BE2C (cell line): ENCODE measurements around the gene ZNF358.

Source experiments
- DNase-seq: peaks from one replicate; pipeline ENCODE4 v3.0.0-alpha.2; 2020
- H3K27me3 ChIP-seq: fragments of 250-450 bp; sonication (Bioruptor Pico); 2 replicates; pipeline ENCODE4 v1.5.1; 2020; ENCODE audit warnings: mild to moderate bottlenecking
- H3K36me3 ChIP-seq: fragments of 250-450 bp; sonication (Bioruptor Pico); 2 replicates; pipeline ENCODE4 v1.5.1; 2020; ENCODE audit warnings: mild to moderate bottlenecking
- H3K4me1 ChIP-seq: fragments of 250-450 bp; sonication (Bioruptor Pico); 2 replicates; pipeline ENCODE4 v1.5.1; 2020
- H3K4me3 ChIP-seq: 2 replicates; pipeline ENCODE4 v1.5.1; 2011; ENCODE audit warnings: low read depth, low read length
- H3K9me3 ChIP-seq: fragments of 250-450 bp; sonication (Bioruptor Pico); 2 replicates; pipeline ENCODE4 v1.5.1; 2020
- TF ChIP-seq, protein P1 (sequence below): IDR thresholded peaks from 2 replicates; pipeline ENCODE4 v1.5.1; 2012; ENCODE audit warnings: mild to moderate bottlenecking, low read depth, low read length

Gene ZNF358

DNA sequence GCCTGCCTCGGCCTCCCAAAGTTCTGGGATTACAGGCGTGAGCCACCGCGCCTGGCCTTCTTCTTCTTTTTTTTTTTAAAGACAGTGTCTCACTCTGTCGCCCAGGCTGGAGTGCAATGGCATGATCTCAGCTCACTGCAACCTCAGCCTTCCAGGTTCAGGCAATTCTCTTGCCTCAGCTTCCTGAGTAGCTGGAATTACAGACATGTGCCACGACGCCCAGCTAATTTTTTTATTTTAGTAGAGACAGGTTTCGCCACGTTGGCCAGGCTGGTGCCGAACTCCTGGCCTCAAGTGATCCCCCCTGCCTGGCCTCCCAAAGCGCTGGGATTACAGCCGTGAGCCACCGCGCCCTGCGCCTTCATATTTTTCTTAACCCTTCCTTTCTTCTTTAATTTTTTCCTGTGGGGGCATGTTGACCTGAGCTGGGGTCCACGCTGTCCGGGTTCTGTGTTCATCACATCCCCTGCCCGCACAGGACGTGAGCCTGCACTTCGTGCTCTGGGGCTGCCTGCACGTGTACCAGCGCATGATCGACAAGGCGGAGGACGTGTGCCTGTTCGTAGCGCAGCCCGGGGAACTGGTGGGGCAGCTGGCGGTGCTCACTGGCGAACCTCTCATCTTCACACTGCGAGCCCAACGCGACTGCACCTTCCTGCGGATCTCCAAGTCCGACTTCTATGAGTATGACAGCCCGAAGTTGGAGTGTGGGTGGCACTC lies 33.7 kb downstream of the ZNF358 start:
- Histone ChIP-seq H3K36me3 (no peaks in the 10 kb centered on the region), H3K4me3 (no peak overlapping the region), H3K27me3 (no peaks in the 10 kb centered on the region), H3K9me3 (no peaks in the 10 kb centered on the region), H3K4me1 (no peaks in the 10 kb centered on the region)
- TF ChIP-seq, protein P1, sequence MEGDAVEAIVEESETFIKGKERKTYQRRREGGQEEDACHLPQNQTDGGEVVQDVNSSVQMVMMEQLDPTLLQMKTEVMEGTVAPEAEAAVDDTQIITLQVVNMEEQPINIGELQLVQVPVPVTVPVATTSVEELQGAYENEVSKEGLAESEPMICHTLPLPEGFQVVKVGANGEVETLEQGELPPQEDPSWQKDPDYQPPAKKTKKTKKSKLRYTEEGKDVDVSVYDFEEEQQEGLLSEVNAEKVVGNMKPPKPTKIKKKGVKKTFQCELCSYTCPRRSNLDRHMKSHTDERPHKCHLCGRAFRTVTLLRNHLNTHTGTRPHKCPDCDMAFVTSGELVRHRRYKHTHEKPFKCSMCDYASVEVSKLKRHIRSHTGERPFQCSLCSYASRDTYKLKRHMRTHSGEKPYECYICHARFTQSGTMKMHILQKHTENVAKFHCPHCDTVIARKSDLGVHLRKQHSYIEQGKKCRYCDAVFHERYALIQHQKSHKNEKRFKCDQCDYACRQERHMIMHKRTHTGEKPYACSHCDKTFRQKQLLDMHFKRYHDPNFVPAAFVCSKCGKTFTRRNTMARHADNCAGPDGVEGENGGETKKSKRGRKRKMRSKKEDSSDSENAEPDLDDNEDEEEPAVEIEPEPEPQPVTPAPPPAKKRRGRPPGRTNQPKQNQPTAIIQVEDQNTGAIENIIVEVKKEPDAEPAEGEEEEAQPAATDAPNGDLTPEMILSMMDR, result no peak
- DNase-seq, result no peak

DNA sequence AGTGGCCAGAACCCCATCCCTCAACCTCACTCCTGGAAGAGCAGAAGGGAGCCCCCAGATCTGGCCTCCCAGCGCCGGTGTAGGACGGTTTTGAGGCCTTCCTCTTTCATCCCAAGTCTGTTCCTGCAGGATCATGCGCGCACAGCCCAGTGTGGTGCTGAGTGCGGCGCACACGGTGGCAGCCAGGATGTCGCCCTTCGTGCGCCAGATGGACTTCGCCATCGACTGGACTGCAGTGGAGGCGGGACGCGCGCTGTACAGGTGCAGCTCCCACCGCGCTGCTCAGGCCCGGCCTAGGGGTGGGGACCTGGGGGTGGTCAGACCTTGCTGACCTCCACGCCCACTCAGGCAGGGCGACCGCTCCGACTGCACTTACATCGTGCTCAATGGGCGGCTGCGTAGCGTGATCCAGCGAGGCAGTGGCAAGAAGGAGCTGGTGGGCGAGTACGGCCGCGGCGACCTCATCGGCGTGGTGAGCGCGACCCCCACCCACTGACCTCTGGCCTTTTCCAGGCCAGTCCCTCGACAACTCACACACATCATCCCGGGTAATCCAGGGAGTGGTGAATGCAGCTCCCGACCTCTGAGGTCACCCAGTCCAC lies 34.4 kb downstream of the ZNF358 start:
- Histone ChIP-seq H3K36me3 (no peaks in the 10 kb centered on the region), H3K27me3 (no peaks in the 10 kb centered on the region), H3K4me3 (no peak overlapping the region), H3K9me3 (no peaks in the 10 kb centered on the region), H3K4me1 (no peaks in the 10 kb centered on the region)
- no peak for DNase-seq
- TF ChIP-seq, protein P1, result no peak

DNA sequence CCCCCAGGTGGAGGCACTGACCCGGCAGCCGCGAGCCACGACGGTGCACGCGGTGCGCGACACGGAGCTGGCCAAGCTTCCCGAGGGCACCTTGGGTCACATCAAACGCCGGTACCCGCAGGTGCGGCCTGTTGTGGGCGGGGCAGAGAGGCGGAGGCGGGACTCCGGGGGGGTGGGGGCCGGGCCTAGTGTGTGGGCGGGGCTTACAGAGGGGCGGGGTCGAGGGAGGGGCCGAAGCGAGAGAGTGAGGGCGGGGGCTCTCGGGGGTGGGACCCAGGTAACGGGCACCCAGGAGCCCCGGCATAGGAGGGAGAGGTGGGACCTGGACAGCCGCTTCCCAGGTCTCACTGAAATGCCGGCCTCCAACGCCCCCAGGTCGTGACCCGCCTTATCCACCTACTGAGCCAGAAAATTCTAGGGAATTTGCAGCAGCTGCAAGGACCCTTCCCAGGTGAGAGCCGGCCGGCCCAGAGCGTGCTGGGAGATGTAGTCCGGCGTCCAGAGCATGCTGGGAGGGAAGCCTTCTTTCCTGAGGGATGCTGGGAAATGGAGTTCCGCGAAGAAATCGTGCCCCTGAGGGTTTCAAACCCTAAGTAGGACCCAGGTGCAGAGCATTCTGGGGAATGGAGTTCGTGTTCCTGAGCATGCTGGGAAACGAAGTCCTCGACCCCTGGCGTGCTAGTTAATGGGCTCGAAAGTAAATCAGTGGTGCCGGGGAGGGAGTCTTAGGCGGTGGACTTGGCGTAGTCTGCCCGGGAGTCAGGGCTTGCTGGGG lies 35.3 kb downstream of the ZNF358 start:
- Histone ChIP-seq H3K27me3 (no peaks in the 10 kb centered on the region), H3K4me1 (no peaks in the 10 kb centered on the region), H3K9me3 (no peaks in the 10 kb centered on the region), H3K36me3 (no peaks in the 10 kb centered on the region), H3K4me3 (peak overlapping the region; percentile 31)
- DNase-seq, result peak; percentile 82
- TF ChIP-seq, protein P1, result no peak

DNA sequence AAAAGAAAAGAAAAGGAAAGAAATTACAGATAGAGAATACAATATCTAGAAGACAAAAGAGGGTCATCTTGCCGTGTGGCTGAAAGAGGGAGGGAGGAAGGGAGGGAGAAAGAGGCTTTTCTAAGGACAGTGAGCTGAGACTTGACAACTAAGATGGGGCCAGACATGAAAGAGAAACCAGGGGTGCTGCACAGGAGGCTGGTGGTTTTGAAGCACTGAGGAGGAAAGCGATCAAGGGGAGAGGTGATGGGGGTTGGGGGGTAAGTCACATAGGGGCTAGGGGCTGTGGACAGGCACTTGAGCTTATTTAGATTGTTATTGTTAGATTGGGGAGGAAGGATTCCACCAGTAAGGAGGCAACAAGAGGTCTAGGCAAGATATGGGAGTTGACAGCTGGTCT lies 36.9 kb downstream of the ZNF358 start:
- H3K4me1 ChIP-seq, result no peaks in the 10 kb centered on the region
- DNase-seq, result no peak
- TF ChIP-seq, protein P1, result no peak
- H3K27me3 ChIP-seq, result no peaks in the 10 kb centered on the region
- peaks cover 8% of the 10 kb centered on the region for H3K36me3 ChIP-seq
- no peak overlapping the region for H3K4me3 ChIP-seq
- H3K9me3 ChIP-seq, result no peaks in the 10 kb centered on the region

DNA sequence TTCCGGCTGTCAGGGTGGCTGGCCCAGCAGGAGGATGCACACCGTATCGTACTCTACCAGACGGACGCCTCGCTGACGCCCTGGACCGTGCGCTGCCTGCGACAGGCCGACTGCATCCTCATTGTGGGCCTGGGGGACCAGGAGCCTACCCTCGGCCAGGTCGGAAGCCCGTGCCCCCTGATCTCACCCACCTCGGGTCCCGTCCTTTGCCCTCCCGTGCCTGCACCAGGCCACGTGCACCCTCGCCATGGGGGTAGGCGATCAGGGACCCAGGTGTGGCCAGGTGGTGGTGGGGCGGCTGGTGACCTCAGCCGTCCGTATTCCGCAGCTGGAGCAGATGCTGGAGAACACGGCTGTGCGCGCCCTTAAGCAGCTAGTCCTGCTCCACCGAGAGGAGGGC lies 38.7 kb downstream of the ZNF358 start:
- H3K4me3 ChIP-seq, result no peak overlapping the region
- TF ChIP-seq, protein P1, result no peak
- no peaks in the 10 kb centered on the region for H3K27me3 ChIP-seq
- H3K9me3 ChIP-seq, result no peaks in the 10 kb centered on the region
- no peak for DNase-seq
- peaks cover 10% of the 10 kb centered on the region for H3K36me3 ChIP-seq
- H3K4me1 ChIP-seq, result no peaks in the 10 kb centered on the region
